Measurements from ENCODE around the gene SOX6. TPM values are rescaled to one million over a fixed set of nuclear protein-coding genes. Genes with fewer than 3 reads are reported as not detected.
A peak's percentile ranks its signal among the peaks of the same experiment; 100 is the strongest.

SOX6 gene
- total and polyA plus RNA-seq, 12 donors, result 0.80 to 43.0 (median 21.2) TPM

GRCh38 chr11:16271258-16271657, 85.1 kb downstream of the SOX6 start:
- no peak for DNase-seq
- Histone ChIP-seq H3K4me1 (no peaks in the 10 kb centered on the region), H3K27me3 (no peaks in the 10 kb centered on the region), H3K4me3 (no peak overlapping the region), H3K36me3 (no peaks in the 10 kb centered on the region), H3K9me3 (peaks cover 0 to 32% (median 3%) of the 10 kb centered on the region in 11 donors), H3K27ac (no peak overlapping the region)
- WGBS, 2 donors, result 75 to 84% methylated on average over 1 of the region's 1 CpG
- ATAC-seq, result no peak
- TF ChIP-seq CTCF (IDR thresholded peaks at IDR 0.05), result no peak
- intact Hi-C loops (cut with DNase I), result no loop called here

- Histone ChIP-seq H3K9me3 (peaks cover 0 to 39% (median 6%) of the 10 kb centered on the region in 11 donors), H3K27me3 (no peaks in the 10 kb centered on the region), H3K27ac (no peak overlapping the region), H3K4me3 (no peak overlapping the region), H3K4me1 (peaks cover 0 to 21% (median 12%) of the 10 kb centered on the region in 9 donors), H3K36me3 (no peaks in the 10 kb centered on the region)
- DNase-seq (no peak), ATAC-seq (no peak)
- no peak for TF ChIP-seq CTCF (IDR thresholded peaks at IDR 0.05)
- intact Hi-C loops (cut with DNase I), result no loop called here
These were observed 90.3 kb downstream of the SOX6 start for GRCh38 chr11:16266021-16266420.

GRCh38 chr11:16265022-16265421, 91.3 kb downstream of the SOX6 start:
- intact Hi-C loops (cut with DNase I), result no loop called here
- DNase-seq, result no peak
- H3K27me3 ChIP-seq, result no peaks in the 10 kb centered on the region
- H3K4me1 ChIP-seq, result peaks cover 0 to 21% (median 12%) of the 10 kb centered on the region in 9 donors
- H3K36me3 ChIP-seq, result no peaks in the 10 kb centered on the region
- 64 to 67% methylated on average over 3 of the region's 3 CpGs for WGBS, 2 donors
- H3K27ac ChIP-seq, result no peak overlapping the region
- no peak for TF ChIP-seq CTCF (IDR thresholded peaks at IDR 0.05)
- H3K4me3 ChIP-seq, result no peak overlapping the region
- ATAC-seq, result peak in 3 of 8 donors; percentile 46 to 82 (median 75)
- peaks cover 0 to 35% (median 6%) of the 10 kb centered on the region in 11 donors for H3K9me3 ChIP-seq

- Histone ChIP-seq H3K27ac (no peak overlapping the region), H3K9me3 (peaks cover 0 to 20% (median 6%) of the 10 kb centered on the region in 11 donors), H3K36me3 (no peaks in the 10 kb centered on the region), H3K4me3 (no peak overlapping the region), H3K27me3 (no peaks in the 10 kb centered on the region), H3K4me1 (peaks cover 0 to 21% (median 12%) of the 10 kb centered on the region in 9 donors)
- ATAC-seq (no peak), DNase-seq (no peak)
- TF ChIP-seq CTCF (IDR thresholded peaks at IDR 0.05), result no peak
- intact Hi-C loops (cut with DNase I), result no loop called here
These were observed 93.7 kb downstream of the SOX6 start for GRCh38 chr11:16262645-16262955.
